GM19463 (cell line): ENCODE data around the gene PPM1K.
A peak's percentile ranks its signal among the peaks of the same experiment; 100 is the strongest.
"Not testable (repeated sequence)": the region's sequence is repeated elsewhere in the genome, so short reads cannot be mapped to it uniquely, and the experiment has no call there.

Experiments used
- ATAC-seq: cut with Tn5 transposase; IDR thresholded peaks from one replicate; pipeline ENCODE4 v1.9.1; 2021; ENCODE audit warnings: mild to moderate bottlenecking, moderate library complexity; ENCODE audit not compliant: unreplicated experiment

The PPM1K gene

DNA sequence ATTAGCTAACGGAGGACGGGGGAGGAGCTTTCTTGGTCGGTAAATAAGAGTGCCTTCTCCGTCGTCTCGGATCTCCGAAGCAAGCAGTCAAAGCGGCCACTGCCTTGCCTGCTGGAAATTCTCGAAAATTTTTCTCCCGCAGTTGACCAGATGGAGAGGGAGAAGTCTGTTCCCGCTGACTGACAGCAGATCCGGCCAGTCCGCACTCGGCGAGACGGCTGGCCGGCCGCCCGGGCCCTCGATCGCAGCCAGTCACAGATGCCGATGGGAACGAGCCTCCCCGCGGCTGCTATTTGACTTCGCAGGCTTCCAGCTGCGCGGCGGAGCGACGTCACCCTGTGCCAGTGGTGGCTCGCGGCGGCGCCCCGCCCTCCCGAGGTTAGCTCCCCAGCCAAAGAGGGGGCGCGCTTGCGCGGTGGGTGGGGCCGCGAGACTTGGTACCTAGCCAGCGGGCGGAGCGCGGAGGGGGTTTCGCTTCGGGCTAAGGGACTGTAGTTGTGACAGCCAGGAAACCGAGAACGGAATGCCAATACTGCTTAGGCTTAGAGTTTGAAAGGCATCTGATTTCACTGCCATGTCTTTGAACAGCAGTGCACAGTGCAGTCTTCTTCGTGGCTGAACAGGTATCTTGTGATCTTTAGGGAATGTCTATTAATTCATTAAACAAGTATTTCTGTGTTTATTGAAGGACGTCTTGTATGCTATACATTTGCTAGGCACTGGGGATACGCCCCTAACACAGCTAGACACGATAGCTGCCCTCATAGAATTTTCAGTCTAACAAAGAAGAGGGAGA is at the start of gene PPM1K:
Gene PPM1K, minus strand, starts transcription at position 123 of the 796 bp plus-strand sequence. CDS start 5,978 bp downstream, outside the sequence.
- ATAC-seq = peak; percentile 81

DNA sequence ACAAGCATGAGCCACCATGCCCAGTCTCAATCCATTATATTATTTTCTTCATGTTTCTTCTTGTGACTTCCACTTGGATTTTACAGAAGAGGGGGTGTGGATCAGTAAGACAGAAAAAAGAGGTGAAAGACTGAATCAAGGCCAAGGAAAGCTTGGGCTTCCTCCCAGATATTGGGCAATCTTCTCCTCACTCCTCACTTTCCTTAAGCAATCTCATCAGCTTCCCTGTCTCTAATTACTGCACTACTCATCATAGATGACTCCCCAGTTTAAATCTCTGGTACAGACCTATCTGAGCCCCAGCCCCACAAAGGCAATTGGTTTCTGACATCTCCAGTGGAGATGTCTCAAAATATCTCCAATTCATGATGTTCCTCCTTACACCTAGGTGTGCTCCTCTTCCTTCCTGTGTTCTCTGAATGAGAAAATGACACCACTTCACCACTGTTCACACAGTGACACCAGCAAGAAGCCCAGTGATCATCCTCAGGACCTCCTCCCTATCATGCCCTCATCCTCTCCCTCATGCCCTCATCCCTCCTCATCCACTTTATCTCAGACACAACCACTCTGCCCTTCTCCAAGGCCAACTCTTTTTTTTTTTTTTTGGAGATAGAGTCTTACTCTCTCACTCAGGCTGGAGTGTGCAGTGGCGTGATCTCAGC is 49.5 kb upstream of the PPM1K start:
- ATAC-seq = no peak

DNA sequence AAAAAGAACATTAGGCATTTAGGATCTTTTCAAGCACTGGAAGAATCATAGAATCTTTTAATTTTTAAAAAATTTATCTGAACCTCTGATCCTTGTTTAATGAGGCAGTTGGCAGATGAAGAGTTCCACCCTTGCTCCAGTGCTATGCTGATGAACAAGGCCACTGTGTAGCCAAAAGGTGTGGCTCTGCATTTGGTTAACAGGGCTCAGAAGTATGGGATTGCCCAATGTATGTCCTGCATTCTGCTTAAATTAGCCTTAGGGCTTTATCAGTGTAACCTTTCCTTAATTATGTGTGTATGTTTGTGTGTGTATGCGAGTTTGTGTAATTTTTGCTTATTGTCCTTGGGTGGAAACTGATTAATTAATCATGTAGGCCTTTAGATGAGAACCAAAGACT is 43.3 kb upstream of the PPM1K start:
- ATAC-seq = no peak

DNA sequence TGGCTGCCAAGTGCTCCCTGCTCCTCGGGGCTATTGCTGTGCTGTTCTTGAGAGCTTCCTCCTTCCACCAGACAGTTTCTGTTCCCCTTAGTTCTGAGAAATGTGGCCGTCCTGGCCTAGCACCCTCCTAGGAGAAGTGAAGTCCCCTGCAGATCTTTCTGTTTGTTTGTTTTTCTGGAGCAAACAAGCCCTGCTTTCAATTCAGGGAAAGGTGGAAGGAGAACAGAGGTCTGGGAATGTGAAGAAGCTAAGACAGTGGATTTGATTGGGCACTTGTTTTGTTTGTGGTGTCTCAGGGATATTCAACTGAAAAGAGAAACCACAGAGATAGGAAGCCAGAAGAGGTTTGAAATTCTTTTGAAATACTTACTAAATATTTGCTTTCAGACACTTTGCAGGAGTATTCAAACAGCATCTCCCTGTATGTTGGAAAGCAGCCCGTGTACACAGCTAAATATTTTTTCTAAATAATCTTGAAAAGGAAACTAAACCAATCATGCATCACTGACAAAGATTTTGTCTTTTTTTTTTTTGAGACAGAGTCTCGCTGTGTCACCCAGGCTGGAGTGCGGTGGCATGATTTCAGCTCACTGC is 36.5 kb upstream of the PPM1K start:
- peak; percentile 99 for ATAC-seq

DNA sequence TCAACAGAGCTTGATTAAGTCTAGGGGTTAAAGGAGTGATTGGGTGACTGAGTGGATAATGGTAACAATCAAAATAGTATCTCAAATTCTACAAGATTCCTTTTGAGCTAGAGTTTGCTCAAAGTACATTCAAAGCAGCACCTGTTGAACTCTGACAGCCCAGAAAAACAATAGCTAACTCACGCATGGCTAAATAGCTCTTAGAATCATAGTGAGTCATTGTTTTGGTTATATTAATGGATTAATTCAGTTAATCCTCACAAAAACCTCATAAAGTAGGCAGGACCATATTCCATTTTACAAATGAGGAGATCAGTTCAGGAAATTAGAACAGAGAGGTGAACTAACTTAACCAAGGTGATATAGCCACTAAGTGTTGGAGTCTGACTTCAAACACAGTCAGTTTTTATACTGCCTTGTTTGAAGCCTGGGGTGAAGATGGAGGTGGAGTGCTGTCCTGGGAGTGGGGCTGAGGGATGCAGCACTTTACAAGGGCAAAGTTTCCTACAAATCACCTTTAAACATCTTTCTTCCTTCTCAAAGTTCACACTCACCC is 35.9 kb upstream of the PPM1K start:
- peak; percentile 39 for ATAC-seq

DNA sequence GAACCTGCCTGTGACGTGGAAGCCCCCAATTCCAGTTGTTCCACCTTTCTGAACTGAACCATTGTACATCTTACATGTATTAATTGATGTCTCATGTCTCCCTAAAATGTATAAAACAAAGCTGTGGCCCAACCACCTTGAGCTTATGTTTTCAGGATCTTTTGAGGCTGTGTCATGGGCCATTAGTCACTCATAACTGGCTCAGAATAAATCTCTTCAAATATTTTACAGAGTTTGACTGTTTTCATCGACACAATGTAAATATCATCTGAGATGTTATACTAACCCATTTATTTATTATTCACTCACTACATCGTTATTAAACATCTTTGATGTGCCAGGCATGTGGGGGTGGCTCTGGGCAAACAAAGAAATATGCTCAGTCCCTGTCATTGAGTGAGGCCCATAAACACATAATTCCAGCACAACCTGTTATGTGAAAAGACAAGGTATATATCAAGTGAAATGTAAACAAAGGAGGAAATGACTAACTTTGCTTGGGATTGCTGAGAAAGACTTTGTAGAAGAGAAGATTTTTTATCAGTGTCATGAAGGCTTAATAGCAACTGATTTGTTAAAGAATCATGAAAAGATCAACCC is 34.5 kb upstream of the PPM1K start:
- no peak for ATAC-seq

DNA sequence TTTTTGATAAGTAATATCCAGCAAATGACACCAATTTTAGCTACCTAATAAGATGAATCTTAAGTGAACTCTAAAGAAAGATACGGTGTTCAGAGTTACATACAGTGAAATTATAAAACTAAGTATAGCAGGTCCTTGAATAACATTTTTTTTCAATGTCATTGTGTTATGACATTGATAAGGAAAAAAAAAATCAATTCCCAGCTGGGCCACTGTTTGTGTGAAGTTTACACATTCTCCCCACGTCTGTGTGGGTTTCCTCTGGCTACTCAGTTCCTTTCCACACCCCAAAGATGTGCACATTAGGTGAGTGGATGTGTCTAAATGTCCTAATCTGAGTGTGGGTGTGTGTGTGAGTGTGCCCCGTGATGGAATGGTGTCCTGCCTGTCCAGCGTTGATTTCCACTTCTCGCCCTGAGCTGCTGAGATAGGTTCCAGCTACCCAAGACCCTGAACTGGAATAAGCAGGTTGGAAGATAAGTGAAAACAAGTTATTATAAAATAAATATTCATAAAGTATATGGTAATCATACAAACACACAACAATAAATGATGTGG is 31.2 kb upstream of the PPM1K start:
- ATAC-seq = no peak

DNA sequence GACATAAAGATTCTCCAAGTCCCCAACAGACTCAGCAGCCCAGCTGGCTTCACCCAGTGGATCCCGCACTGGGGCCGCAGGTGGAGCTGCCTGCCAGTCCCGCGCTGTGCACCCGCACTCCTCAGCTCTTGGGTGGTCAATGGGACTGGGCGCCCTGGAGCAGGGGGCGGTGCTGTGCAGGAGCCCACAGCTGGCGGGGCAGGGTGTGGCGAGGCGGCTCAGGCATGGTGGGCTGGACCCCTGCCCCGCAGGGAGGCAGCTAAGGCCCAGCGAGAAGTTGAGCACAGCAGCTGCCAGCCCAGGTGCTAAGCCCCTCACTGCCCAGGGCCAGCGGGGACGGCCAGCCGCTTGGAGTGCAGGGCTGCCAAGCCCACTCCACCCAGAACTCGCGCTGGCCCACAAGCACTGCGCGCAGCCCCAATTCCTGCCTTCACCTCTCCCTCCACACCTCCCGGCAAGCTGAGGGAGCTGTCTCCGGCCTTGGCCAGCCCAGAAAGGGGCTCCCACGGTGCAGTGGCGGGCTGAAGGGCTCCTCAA is 28.8 kb upstream of the PPM1K start:
- ATAC-seq = not testable (repeated sequence)

DNA sequence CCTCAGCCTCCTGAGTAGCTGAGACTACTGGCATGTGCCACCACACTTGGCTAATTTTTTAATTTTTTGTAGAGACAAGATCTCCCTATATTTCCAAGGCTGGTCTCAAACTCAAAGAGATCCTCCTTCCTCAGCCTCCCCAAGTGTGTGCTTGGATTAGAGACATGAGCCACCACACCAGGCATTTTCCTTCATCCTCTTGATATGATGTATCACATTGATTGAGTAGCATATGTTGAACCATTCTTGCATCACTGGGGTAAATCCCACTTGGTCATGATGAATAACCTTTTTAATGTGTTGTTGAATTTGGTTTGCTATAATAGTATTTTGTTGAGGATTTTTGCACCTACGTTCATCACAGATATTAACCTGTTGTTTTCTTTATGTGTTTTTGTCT is 24.2 kb upstream of the PPM1K start:
- ATAC-seq = no peak

DNA sequence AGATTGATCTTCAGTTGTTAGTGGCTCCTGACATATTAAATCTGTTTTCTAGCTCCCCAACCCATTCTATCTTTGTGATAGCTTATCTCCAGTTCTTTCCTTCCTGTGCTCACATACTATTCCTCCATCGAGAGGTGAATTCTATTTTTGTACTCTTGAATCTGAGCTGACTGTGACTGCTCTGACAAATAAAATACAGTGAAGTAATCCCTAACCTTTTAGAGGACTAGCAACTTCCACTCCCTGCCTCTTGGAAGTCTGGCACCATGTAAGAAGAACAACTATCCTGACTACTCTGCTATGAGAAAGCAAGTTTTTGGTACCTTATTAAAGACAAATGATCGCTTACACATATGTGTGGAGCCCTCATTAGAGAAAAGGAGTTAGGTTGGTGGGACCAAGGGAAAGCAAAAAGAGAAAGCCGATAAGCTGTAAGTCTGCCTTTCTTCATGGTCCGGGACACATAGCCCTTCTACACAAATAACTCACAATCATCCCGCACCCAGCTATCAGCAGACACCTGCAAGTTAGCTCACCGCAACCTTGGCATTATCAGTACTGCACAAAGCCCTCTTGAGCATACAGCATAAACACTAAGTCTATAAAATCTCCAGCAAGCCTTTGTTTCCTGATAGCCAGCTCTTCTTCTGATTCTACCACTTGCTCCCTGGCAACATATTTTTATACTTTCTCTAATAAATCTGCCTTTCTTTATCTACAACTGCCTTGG is 13.5 kb upstream of the PPM1K start:
- ATAC-seq = no peak

DNA sequence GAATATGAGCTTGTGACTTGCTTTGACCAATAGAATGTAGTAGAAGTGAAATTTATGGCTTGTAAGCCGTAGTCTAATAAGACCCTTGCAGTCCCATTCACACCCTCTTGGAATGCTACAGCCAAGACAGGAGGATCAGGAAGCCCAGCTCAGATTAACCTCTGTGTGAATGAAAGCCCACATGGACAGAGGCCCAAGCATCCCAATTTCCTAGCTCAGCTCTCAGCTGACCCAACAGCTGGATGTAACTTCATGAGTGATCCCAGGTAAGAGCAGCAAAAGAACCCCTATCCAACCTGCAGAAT is 12.8 kb upstream of the PPM1K start:
- ATAC-seq = no peak

DNA sequence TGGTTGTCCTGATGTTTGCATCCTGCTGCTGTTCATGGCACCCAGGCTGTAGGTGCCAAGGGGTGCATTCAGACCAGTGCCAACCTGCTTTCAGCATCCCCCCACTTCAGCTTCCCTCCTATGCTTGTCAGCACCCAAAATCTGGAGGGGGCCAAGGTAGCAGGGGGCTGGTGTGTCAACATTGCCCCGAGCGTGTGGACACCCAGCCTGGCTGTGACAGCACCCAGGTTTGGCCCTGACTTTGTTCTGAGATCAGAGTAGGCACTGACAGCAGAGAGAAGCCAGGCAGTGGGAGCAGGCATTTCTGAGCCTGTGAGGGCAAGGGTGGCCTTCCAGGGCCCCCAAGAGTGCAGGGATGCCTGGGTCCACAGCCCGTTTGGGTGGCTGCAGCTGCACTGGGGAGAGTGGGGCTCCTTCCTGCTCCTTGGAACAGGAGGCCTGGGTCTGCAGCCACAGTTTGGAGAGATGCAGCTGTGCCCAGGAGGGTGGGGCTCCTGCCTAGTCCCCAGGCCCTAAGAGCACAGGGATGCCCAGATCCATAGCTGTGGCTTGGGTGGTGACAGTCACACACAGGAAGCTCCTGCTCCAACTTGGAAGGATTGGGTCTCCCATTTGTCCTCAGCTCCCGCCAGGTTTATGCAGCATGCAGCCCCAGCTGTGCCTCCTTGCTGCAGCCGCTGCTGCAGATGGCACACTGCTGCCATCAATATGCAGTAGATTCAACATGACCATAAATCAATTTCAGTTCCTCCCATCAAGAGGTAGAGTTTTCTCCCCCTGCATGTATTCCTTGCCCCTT is 12.3 kb upstream of the PPM1K start:
- no peak for ATAC-seq

DNA sequence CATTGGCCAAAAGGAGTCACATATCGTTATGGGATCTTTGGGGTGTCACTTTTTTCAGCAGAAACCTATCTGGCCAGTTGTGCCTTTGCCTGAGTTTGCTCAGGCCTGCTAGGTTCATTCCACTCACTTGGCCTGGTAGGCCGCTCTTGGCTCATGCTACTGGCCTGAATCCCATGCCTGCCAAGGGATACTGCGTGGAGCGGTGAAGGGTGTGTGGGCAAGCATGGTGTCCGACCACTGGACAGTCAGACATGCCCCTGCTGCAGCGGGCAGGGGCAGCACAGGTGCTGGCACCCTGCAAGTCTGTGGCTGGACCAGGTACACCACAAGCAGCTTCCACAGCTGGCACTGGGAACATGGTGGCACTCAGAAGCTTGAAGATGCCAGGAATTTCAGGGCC is 11.3 kb upstream of the PPM1K start:
- no peak for ATAC-seq

DNA sequence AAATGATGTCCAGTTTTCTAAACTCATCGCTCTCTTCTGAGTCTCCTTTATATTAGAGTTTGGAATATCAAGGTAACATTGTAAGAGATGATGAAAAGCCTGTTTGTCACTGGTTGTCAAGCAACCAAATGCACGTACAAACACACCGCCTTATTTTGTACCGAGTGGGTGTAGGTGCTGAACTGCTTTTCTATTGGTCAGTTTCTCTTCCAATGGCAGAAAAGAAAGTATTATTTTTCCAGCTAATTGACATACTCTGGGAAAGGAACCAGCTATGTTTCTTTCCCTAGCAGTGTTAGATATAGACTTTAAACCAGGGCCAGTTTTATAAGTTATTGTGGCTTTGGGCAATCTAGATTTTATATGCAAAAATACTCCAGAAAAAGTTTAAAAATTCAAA is 6.6 kb upstream of the PPM1K start:
- no peak for ATAC-seq

DNA sequence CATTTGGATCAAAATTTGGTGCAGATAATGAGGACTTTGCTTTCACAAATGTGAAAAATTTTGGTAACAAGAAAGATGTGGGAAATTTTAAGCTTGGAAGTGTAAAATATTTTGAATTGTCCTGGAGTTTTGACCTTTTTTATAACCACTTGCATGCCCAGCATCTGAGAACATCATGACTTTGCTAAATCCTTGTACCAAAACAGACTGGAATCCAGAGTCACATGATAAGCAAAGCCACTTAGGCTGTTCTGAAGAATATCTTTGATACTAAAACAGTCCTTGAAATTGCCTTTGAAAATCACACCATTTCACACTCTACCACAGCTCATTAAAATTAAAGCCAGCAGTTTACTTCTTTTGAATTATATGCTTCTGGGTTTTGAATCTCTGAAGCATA is 2.5 kb upstream of the PPM1K start:
- no peak for ATAC-seq

DNA sequence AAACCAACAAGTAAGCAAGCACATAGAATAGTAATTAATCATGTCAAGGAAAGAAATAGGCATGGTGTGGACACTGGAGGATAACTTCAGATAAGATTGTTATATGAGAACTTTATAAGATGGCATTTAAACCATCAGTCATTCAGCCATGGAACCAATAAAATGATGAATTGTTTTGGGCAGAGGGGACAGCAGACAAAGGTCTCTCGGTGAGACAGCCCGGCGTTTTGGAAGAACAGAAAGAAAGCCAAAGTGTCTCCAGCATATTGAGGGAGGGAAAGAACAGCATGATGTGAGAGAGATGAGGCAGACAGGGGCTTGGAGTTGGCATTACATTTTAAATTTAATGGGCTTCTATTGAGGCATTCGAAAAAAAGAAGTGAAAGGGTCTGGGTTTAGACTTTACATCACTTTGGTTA is 883 bp upstream of the PPM1K start:
- ATAC-seq = no peak

DNA sequence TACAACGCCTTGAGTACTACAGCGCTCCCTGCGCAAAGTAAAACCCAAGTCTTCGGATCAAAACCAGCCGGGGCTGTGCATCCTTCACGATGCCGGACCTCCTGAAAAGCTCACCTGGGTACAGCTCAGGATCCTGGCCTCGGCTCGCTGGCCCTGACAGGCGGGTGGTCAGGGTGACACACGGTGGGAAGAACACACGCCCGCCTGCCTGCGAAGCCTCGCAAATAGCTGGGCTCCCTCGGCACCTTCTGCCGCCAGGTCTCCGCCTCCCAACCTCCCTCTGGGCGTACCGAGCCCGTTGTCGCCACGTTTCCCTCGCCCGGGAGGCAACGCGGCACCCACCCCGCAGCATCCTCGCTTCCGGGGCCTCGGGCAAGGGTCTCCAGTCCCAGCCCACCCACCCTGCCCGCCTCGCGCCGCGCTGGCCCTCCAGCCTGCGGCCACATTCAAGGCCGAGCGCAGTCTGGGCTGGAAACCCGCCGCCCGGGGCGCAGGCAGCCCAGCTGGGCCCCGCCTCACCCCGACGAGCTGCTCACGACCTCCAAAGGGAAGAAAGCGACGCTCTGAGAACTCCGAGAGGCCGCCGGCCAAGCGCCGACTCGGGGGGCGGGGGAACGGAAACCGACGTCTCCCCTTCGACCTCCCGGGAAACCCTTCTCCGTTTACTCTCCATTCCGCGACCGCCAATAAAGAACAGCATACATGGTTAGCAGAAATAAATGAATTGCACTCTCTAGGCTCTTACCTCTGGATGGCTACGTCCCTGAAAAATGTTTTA is 511 bp downstream of the PPM1K start:
- peak; percentile 12 for ATAC-seq

DNA sequence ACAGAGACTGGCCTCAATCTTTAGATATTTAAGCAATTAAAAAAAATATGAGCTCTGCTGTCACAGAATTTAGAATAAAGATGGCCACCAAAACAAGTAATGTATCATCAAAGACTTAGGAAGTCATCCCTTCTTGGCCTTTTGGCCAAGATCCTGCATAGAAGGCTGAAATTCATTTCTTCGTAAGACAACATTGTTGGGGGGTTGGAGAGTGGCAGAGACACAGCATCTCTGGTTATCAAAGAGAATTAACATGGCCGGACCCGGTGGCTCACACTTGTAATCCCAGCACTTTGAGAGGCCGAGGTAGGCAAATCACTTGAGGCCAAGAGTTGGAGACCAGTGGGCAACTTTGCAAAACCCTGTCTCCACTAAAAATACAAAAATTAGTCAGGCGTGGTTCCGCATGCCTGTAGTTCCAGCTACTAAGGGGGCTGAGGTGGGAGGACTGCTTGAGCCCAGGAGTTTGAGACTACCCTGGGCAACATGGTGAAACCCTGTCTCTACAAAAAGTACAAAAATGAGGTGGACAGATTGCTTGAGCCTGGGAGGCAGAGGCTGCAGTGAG is 4.0 kb downstream of the PPM1K start:
- no peak for ATAC-seq
